Hepatocyte (in vitro differentiated cells): Measurements from ENCODE around the gene VAV3.

Experiments used
- EZH2 ChIP-seq: fragments of 200-600 bp; sonication (generic); IDR thresholded peaks from 2 replicates; pipeline ENCODE4 v1.6.1; 2016; ENCODE audit warnings: antibody characterized with exemption, mild to moderate bottlenecking, borderline replicate concordance
- EZH2phosphoT487 ChIP-seq: fragments of 200-600 bp; sonication (generic); IDR thresholded peaks from one replicate; pipeline ENCODE4 v1.6.1; 2018; ENCODE audit warnings: antibody characterized with exemption, mild to moderate bottlenecking, low read depth, moderate library complexity; ENCODE audit not compliant: unreplicated experiment, severe bottlenecking
- TF ChIP-seq, protein P1 (sequence below): fragments of 200-600 bp; sonication (generic); IDR thresholded peaks from 2 replicates; pipeline ENCODE4 v1.5.1; 2016; ENCODE audit warnings: antibody characterized with exemption, mild to moderate bottlenecking; ENCODE audit not compliant: poor library complexity

DNA sequence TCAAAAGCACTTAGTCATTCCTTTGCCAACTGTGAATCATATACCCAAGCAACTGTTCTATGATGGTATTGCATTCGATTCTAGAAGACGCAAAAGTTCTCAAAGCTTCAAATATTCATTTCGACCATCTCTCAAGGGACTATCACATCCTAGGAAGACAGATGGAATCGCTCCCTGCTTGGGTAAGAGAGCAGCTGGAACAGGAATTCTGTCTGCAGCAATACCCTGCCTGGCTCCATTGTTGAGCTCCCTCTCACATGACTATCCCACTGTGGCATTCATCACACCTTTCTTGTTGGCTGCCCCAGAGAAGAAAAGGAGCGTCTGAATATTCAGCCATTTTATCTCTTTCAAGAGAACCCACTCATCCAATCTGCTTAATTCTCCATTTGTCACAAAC, 426.5 kb downstream of the VAV3 start:
- TF ChIP-seq, protein P1, sequence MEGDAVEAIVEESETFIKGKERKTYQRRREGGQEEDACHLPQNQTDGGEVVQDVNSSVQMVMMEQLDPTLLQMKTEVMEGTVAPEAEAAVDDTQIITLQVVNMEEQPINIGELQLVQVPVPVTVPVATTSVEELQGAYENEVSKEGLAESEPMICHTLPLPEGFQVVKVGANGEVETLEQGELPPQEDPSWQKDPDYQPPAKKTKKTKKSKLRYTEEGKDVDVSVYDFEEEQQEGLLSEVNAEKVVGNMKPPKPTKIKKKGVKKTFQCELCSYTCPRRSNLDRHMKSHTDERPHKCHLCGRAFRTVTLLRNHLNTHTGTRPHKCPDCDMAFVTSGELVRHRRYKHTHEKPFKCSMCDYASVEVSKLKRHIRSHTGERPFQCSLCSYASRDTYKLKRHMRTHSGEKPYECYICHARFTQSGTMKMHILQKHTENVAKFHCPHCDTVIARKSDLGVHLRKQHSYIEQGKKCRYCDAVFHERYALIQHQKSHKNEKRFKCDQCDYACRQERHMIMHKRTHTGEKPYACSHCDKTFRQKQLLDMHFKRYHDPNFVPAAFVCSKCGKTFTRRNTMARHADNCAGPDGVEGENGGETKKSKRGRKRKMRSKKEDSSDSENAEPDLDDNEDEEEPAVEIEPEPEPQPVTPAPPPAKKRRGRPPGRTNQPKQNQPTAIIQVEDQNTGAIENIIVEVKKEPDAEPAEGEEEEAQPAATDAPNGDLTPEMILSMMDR: no peak
- no peak for TF ChIP-seq EZH2
- TF ChIP-seq EZH2phosphoT487: no peak
